Heart left ventricle (tissue), 16 donors: ENCODE measurements around the gene OR1S1. TPM values are rescaled to one million over a fixed set of nuclear protein-coding genes. Genes with fewer than 3 reads are reported as not detected.

Source experiments
- ATAC-seq, 4 donors: fragments of 200-7000 bp; cut with Tn5 transposase; one replicate each; pipeline ENCODE4 v1.9.1; 2020 to 2022; ENCODE audit warnings: moderate library complexity in 4 of 4, mild to moderate bottlenecking in 3 of 4, moderate number of reproducible peaks in 1 of 4
- DNase-seq, 5 donors: peaks; one replicate each; pipeline ENCODE4 v3.0.0-alpha.2; 2020
- H3K27ac ChIP-seq, 12 donors: fragments of 200-600 bp; sonication (generic) in 4 of 12; one replicate each; pipeline versions ENCODE4 v1.5.0 to v1.8.0; 2016 to 2022; ENCODE audit warnings: mild to moderate bottlenecking in 2 of 12
- H3K27me3 ChIP-seq, 9 donors: fragments of 200-600 bp; sonication (generic) in 2 of 9; one replicate each; pipeline versions ENCODE4 v1.5.1 to v1.8.0; 2016 to 2022; ENCODE audit warnings: mild to moderate bottlenecking in 3 of 9
- H3K36me3 ChIP-seq, 9 donors: fragments of 200-600 bp; sonication (generic) in 2 of 9; one replicate each; pipeline versions ENCODE4 v1.5.0 to v1.8.0; 2018 to 2022; ENCODE audit warnings: mild to moderate bottlenecking in 2 of 9
- H3K4me1 ChIP-seq, 12 donors: fragments of 200-600 bp; sonication (generic) in 4 of 12; one replicate each; pipeline versions ENCODE4 v1.5.0 to v1.8.0; 2016 to 2022; ENCODE audit warnings: mild to moderate bottlenecking in 3 of 12
- H3K4me3 ChIP-seq, 12 donors: fragments of 200-600 bp; sonication (generic) in 4 of 12; one replicate each; pipeline versions ENCODE4 v1.5.0 to v1.8.0; 2017 to 2022; ENCODE audit warnings: mild to moderate bottlenecking in 9 of 12, moderate library complexity in 4 of 12
- H3K9me3 ChIP-seq, 12 donors: fragments of 200-600 bp; sonication (generic) in 4 of 12; one replicate each; pipeline versions ENCODE4 v1.5.0 to v1.8.0; 2016 to 2022; ENCODE audit warnings: mild to moderate bottlenecking in 1 of 12
- POLR2A ChIP-seq, 2 donors: fragments of 450-650 bp; IDR thresholded peaks; one replicate each; pipeline ENCODE4 v1.6.1; 2017; ENCODE audit warnings: antibody characterized with exemption in 2 of 2, mild to moderate bottlenecking in 2 of 2, moderate library complexity in 2 of 2
- WGBS, 4 donors: extraction: QIAGEN DNeasy Blood & Tissue Kit in 2 of 4; methylation state at CpG; one replicate each; pipeline versions ENCODE4 v1.1.5 to v1.1.7; 2013 to 2018; 5-methylcytosine and 5-hydroxymethylcytosine counted together
- intact Hi-C, 10 donors: fragments of 100-400 bp; cut with DNase I; formaldehyde crosslinking; loops; one replicate each; pipeline versions ENCODE4 v1.11.1 to v1.14.2; 2022
- polyA plus RNA-seq, 2 donors: library from polyadenylated mRNA; stranded (reverse); fragments of 200-250 nt; gene quantifications; one replicate each; pipeline ENCODE4 v1.2.3, GENCODE V29; 2013
- total RNA-seq, 9 donors: library from RNA; depleted of rRNA in 2 of 9; stranded (reverse); fragments of >200 nt in 2 of 9; fragmentation: NEBNext Ultra II Directional in 3 of 9; extraction: Animal tissue kit (Norgen Biotek cat#: 25700) in 3 of 9; gene quantifications; one replicate each; pipeline versions ENCODE4 v1.1.0 to v1.2.4, GENCODE V29; 2016 to 2023
- TF ChIP-seq, protein P1 (sequence below), 12 donors: fragments of 200-600 bp; sonication (generic) in 4 of 12; IDR thresholded peaks; one replicate each; pipeline versions ENCODE4 v1.5.0 to v1.8.0; 2018 to 2022; ENCODE audit warnings: antibody characterized with exemption in 12 of 12, mild to moderate bottlenecking in 5 of 12
- donor health status: ischemic (EF 13 %, LVEDD 7.1; RV severe dilation, severe dysfunction).
- donor health status: healthy with polysubstance abuse.
- donor health status: DM: no; HTN: yes; CAD: no.
- donor health status: DM: no; HTN: no; CAD: no.
- donor health status: ischemic (EF 25% LVEDD 6.9; RV normal size, moderate dysfunction).
- donor health status: ischemic (EF 25% LVEDD 5.7; RV mildly dilated, moderate dysfunction).
- donor health status: healthy.
- donor health status: DM: yes; HTN: yes; CAD: no.
- donor health status: ischemic (EF 35%, LVEDD 5.7; RV mildly dilated, moderate dysfunction).
- donor health status: nonischemic (EF 11% LVEDD 7.7; RV severe dilation, severe dysfunction).
- donor health status: DM: yes; HTN: yes; CAD: no.
- donor health status: PGD.
- donor health status: ischemic (EF 29% LVEDD 5.4; RV normal size, mild dysfunction).
- donor health status: nonischemic (EF 23%, LVEDD 6.1; RV moderate dilation, normal function).

The OR1S1 gene
- total and polyA plus RNA-seq, 11 donors, result not detected

DNA sequence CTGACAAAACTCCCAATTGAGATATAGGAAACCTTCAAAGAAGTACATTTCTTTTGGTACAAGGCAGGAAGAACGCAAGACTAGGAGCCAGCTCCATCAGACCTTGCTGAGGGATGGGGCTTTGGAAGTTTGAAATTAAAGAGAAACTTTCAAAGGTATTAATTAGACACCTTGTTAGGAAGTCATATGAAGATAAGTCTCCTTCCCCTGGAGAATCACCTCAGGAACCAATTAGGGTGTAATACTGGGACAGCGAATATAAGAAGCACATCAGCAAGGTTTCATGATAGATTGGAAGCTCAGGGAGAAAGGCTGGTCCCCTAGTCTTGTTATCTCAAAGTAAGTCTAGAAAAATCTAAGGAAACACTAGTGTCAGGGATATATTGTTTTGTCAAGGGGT, 23.8 kb upstream of the OR1S1 start, which contains the start of gene OR9Q2:
Gene OR9Q2, plus strand, starts transcription at position 301 of the 400 bp plus-strand sequence. CDS start 1,421 bp downstream, outside the sequence.
- ATAC-seq (no peak), DNase-seq (no peak)
- TF ChIP-seq, protein P1, sequence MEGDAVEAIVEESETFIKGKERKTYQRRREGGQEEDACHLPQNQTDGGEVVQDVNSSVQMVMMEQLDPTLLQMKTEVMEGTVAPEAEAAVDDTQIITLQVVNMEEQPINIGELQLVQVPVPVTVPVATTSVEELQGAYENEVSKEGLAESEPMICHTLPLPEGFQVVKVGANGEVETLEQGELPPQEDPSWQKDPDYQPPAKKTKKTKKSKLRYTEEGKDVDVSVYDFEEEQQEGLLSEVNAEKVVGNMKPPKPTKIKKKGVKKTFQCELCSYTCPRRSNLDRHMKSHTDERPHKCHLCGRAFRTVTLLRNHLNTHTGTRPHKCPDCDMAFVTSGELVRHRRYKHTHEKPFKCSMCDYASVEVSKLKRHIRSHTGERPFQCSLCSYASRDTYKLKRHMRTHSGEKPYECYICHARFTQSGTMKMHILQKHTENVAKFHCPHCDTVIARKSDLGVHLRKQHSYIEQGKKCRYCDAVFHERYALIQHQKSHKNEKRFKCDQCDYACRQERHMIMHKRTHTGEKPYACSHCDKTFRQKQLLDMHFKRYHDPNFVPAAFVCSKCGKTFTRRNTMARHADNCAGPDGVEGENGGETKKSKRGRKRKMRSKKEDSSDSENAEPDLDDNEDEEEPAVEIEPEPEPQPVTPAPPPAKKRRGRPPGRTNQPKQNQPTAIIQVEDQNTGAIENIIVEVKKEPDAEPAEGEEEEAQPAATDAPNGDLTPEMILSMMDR (IDR thresholded peaks at IDR 0.05), result no peak
- no peak for TF ChIP-seq POLR2A (IDR thresholded peaks at IDR 0.05)
- Histone ChIP-seq H3K36me3 (no peaks in the 10 kb centered on the region), H3K4me3 (no peak within 1 kb of the TSS), H3K9me3 (no peaks in the 10 kb centered on the region), H3K27ac (no peak within 1 kb of the TSS), H3K4me1 (no peaks in the 10 kb centered on the region), H3K27me3 (no peaks in the 10 kb centered on the region)
- intact Hi-C loops, result no loop called here
- WGBS, 4 donors, result 85 to 90% (median 88%) methylated on average over 2 of the region's 2 CpGs

DNA sequence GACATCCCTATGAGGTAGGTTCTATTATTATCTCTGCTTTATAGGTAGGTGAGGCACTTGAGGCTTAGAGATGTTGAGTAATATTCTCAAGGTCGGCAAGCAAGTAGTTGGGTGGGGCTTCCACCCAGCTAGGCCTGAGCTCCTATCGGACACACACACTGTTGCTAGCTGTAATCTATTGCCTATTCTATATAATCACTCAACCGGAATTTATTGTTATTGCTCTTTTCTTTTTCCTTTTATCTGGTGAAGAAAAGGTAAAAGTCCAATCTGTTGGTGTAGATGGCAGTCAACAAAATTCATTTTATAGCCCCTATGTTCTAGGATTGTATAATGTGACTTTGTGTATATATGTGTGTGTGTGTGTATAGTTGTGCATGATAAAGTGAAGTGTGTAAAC, 20.3 kb upstream of the OR1S1 start:
- H3K27ac ChIP-seq, result no peak overlapping the region
- no peak for DNase-seq
- H3K36me3 ChIP-seq, result no peaks in the 10 kb centered on the region
- ATAC-seq, result no peak
- no peaks in the 10 kb centered on the region for H3K27me3 ChIP-seq
- no peak overlapping the region for H3K4me3 ChIP-seq
- TF ChIP-seq, protein P1 (IDR thresholded peaks at IDR 0.05), result no peak
- no peak for TF ChIP-seq POLR2A (IDR thresholded peaks at IDR 0.05)
- H3K9me3 ChIP-seq, result peaks cover 0 to 18% (median under 1%) of the 10 kb centered on the region in 12 donors
- WGBS, 4 donors, result 79 to 87% (median 82%) methylated on average over 3 of the region's 3 CpGs
- intact Hi-C loops, result no loop called here
- no peaks in the 10 kb centered on the region for H3K4me1 ChIP-seq

DNA sequence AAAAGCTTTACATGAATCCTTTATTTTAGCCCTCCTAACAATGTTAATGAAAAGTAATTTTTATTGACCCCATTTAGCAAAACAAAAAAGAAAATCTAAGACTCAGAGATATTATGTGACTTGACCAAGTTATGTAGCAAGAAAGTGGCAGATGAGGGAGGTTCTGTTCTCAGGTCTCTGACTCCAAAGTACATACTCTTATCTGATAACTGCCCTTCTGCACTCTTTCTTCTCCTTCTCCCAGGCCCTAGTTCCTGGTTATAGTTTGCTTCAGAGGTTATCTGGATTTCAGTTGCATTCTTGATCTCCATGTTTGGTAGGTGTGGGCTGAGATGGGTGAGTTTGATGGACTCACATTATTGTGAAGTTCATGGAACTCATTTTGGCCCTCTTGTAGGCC, 19.1 kb upstream of the OR1S1 start:
- H3K36me3 ChIP-seq, result no peaks in the 10 kb centered on the region
- no peaks in the 10 kb centered on the region for H3K27me3 ChIP-seq
- H3K27ac ChIP-seq, result no peak overlapping the region
- DNase-seq (no peak), ATAC-seq (no peak)
- H3K4me1 ChIP-seq, result no peaks in the 10 kb centered on the region
- no peak for TF ChIP-seq POLR2A (IDR thresholded peaks at IDR 0.05)
- TF ChIP-seq, protein P1 (IDR thresholded peaks at IDR 0.05), result no peak
- H3K4me3 ChIP-seq, result no peak overlapping the region
- intact Hi-C loops, result no loop called here
- H3K9me3 ChIP-seq, result peaks cover 0 to 29% (median 9%) of the 10 kb centered on the region in 12 donors

DNA sequence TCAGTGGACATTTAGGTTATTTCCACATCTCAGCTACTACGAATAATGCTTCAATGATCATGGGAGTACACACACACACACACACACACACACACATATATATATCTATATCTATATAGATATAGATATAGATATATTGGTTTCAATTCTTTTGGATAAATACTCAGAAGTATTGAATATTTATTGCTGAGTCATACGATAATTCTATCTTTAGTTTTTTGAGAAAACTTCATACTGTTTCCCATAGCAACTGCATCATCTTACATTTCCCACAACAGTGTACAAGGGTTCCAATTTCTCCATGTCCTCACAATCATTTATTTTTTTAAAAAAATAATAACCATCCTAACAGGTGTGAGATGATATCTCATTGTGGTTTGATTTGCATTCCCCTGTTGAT, 16.6 kb upstream of the OR1S1 start:
- intact Hi-C loops, result no loop called here
- ATAC-seq, result no peak
- DNase-seq, result no peak
- H3K4me3 ChIP-seq, result no peak overlapping the region
- H3K36me3 ChIP-seq, result no peaks in the 10 kb centered on the region
- no peaks in the 10 kb centered on the region for H3K27me3 ChIP-seq
- 85 to 89% (median 88%) methylated on average over 2 of the region's 2 CpGs for WGBS, 4 donors
- no peak overlapping the region for H3K27ac ChIP-seq
- no peak for TF ChIP-seq POLR2A (IDR thresholded peaks at IDR 0.05)
- TF ChIP-seq, protein P1 (IDR thresholded peaks at IDR 0.05), result no peak
- H3K4me1 ChIP-seq, result no peaks in the 10 kb centered on the region
- peaks cover 0 to 32% (median 9%) of the 10 kb centered on the region in 12 donors for H3K9me3 ChIP-seq
